Neural progenitor cell (in vitro differentiated cells): ENCODE measurements around the gene TMEM248. TPM values are rescaled to one million over a fixed set of nuclear protein-coding genes. Genes with fewer than 3 reads are reported as not detected.
"Not testable (repeated sequence)": the region's sequence is repeated elsewhere in the genome, so short reads cannot be mapped to it uniquely, and the experiment has no call there.

Experiments used
- DNase-seq: peaks from one replicate; pipeline ENCODE4 v3.0.0-alpha.2; 2016; ENCODE audit warnings: low spot score
- H2AFZ ChIP-seq: fragments of 200-600 bp; sonication (generic); replicated peaks from 2 replicates; pipeline ENCODE4 v1.6.1; 2016; ENCODE audit warnings: antibody characterized with exemption
- H3F3A ChIP-seq: fragments of 200-600 bp; sonication (generic); 2 replicates; pipeline ENCODE4 v1.6.1; 2016; ENCODE audit warnings: antibody characterized with exemption, low read depth
- H3K27ac ChIP-seq: fragments of 200-600 bp; sonication (generic); 2 replicates; pipeline ENCODE4 v1.5.1; 2016; ENCODE audit warnings: mild to moderate bottlenecking
- H3K27me3 ChIP-seq: fragments of 200-600 bp; sonication (generic); 2 replicates; pipeline ENCODE4 v1.6.1; 2016; ENCODE audit warnings: mild to moderate bottlenecking, moderate library complexity
- H3K36me3 ChIP-seq: fragments of 200-600 bp; sonication (generic); 2 replicates; pipeline ENCODE4 v1.5.1; 2016
- H3K4me1 ChIP-seq: fragments of 200-600 bp; sonication (generic); 2 replicates; pipeline ENCODE4 v1.6.1; 2016; ENCODE audit warnings: mixed run types
- H3K4me2 ChIP-seq: fragments of 200-600 bp; sonication (generic); 2 replicates; pipeline ENCODE4 v1.6.1; 2016
- H3K4me3 ChIP-seq: fragments of 200-600 bp; sonication (generic); 2 replicates; pipeline ENCODE4 v1.5.1; 2016
- H3K79me2 ChIP-seq: fragments of 200-600 bp; sonication (generic); 2 replicates; pipeline ENCODE4 v1.6.1; 2016; ENCODE audit warnings: low read depth
- H3K9ac ChIP-seq: fragments of 200-600 bp; sonication (generic); 2 replicates; pipeline ENCODE4 v1.6.1; 2016
- H3K9me3 ChIP-seq: fragments of 200-600 bp; sonication (generic); 2 replicates; pipeline ENCODE4 v1.5.1; 2016; ENCODE audit warnings: low read depth
- H4K20me1 ChIP-seq: fragments of 200-600 bp; sonication (generic); 2 replicates; pipeline ENCODE4 v1.6.1; 2016; ENCODE audit warnings: low read depth
- H3K27ac Mint-ChIP-seq: 3 replicates; pipeline ENCODE4 v1.8.0; 2021; ENCODE audit warnings: mixed read lengths
- H3K27me3 Mint-ChIP-seq: 2 replicates; pipeline ENCODE4 v1.8.0; 2022; ENCODE audit warnings: low read depth, mild to moderate bottlenecking, inconsistent platforms, moderate library complexity, mixed read lengths; ENCODE audit not compliant: insufficient read depth
- H3K36me3 Mint-ChIP-seq: 3 replicates; pipeline ENCODE4 v1.8.0; 2021; ENCODE audit warnings: mixed read lengths
- H3K4me1 Mint-ChIP-seq: 3 replicates; pipeline ENCODE4 v1.8.0; 2021; ENCODE audit warnings: mixed read lengths
- H3K4me3 Mint-ChIP-seq: 3 replicates; pipeline ENCODE4 v1.8.0; 2021; ENCODE audit warnings: mild to moderate bottlenecking, moderate library complexity, mixed read lengths
- H3K9me3 Mint-ChIP-seq: 3 replicates; pipeline ENCODE4 v1.8.0; 2020; ENCODE audit warnings: mixed read lengths
- CTCF ChIP-seq: fragments of 200-600 bp; sonication (generic); IDR thresholded peaks from 2 replicates; pipeline ENCODE4 v1.5.1; 2017; ENCODE audit warnings: antibody characterized with exemption, mild to moderate bottlenecking
- EZH2 ChIP-seq: fragments of 200-600 bp; sonication (generic); IDR thresholded peaks from 2 replicates; pipeline ENCODE4 v1.6.1; 2017; ENCODE audit warnings: antibody characterized with exemption, mild to moderate bottlenecking, moderate library complexity
- EZH2phosphoT487 ChIP-seq: fragments of 200-600 bp; sonication (generic); IDR thresholded peaks from 2 replicates; pipeline ENCODE4 v1.6.1; 2017; ENCODE audit warnings: antibody characterized with exemption
- total RNA-seq: library from RNA; depleted of rRNA; stranded (reverse); fragments of >200 nt; gene quantifications from 2 replicates; pipeline ENCODE4 v1.2.3, GENCODE V29; 2015; ENCODE audit warnings: low replicate concordance

TMEM248 gene
- total RNA-seq, 1 donor from 2014 or later = 59.9 TPM

- H3F3A ChIP-seq = no peaks in the 10 kb centered on the region
- no peak overlapping the region for H3K27ac ChIP-seq
- no peak overlapping the region for H3K4me2 ChIP-seq
- no peak for TF ChIP-seq EZH2phosphoT487
- TF ChIP-seq CTCF = no peak
- no peak for TF ChIP-seq EZH2
- H3K36me3 ChIP-seq = no peaks in the 10 kb centered on the region
- no peak overlapping the region for H3K4me3 Mint-ChIP-seq
- H3K27me3 ChIP-seq = no peaks in the 10 kb centered on the region
- DNase-seq = no peak
- H3K27ac Mint-ChIP-seq = no peak overlapping the region
- H3K9me3 ChIP-seq = no peaks in the 10 kb centered on the region
- no peak overlapping the region for H3K4me3 ChIP-seq
- no peaks in the 10 kb centered on the region for H4K20me1 ChIP-seq
- H3K9ac ChIP-seq = no peak overlapping the region
- H3K4me1 Mint-ChIP-seq = peaks cover 9% of the 10 kb centered on the region
- no peaks in the 10 kb centered on the region for H3K4me1 ChIP-seq
- no peak overlapping the region for H2AFZ ChIP-seq
- H3K36me3 Mint-ChIP-seq = no peaks in the 10 kb centered on the region
- H3K9me3 Mint-ChIP-seq = peaks cover 3% of the 10 kb centered on the region
- H3K79me2 ChIP-seq = no peaks in the 10 kb centered on the region
- H3K27me3 Mint-ChIP-seq = peaks cover 22% of the 10 kb centered on the region
These were observed 8.8 kb upstream of the TMEM248 start for GRCh38 chr7:66912195-66912594.

- peak; percentile 40 for DNase-seq
- Mint-ChIP-seq H3K36me3 (no peaks in the 10 kb centered on the region), H3K27me3 (peaks cover 25% of the 10 kb centered on the region), H3K27ac (no peak overlapping the region), H3K4me1 (peaks cover 9% of the 10 kb centered on the region), H3K4me3 (no peak overlapping the region), H3K9me3 (peaks cover 3% of the 10 kb centered on the region)
- Histone ChIP-seq H3K4me2 (no peak overlapping the region), H3K4me1 (no peaks in the 10 kb centered on the region), H3K4me3 (no peak overlapping the region), H3K9me3 (no peaks in the 10 kb centered on the region), H3K27me3 (no peaks in the 10 kb centered on the region), H4K20me1 (no peaks in the 10 kb centered on the region), H3K36me3 (no peaks in the 10 kb centered on the region), H3F3A (no peaks in the 10 kb centered on the region), H3K27ac (no peak overlapping the region), H3K9ac (no peak overlapping the region), H3K79me2 (no peaks in the 10 kb centered on the region), H2AFZ (no peak overlapping the region)
- no peak for TF ChIP-seq EZH2
- TF ChIP-seq EZH2phosphoT487 = no peak
- no peak for TF ChIP-seq CTCF
These were observed 7.6 kb upstream of the TMEM248 start for GRCh38 chr7:66913118-66914037.

GRCh38 chr7:66917904-66918303 is 3.1 kb upstream of the TMEM248 start:
- not testable (repeated sequence) for H3K4me3 Mint-ChIP-seq, H3K36me3 ChIP-seq, H2AFZ ChIP-seq, H3K4me3 ChIP-seq, H3K36me3 Mint-ChIP-seq, DNase-seq, H3K27ac Mint-ChIP-seq, H3K9me3 Mint-ChIP-seq, H3K27ac ChIP-seq, H3K4me2 ChIP-seq, H3K9ac ChIP-seq, H3K9me3 ChIP-seq, H3K4me1 ChIP-seq, H3K27me3 ChIP-seq
- H3K79me2 ChIP-seq = peaks cover 28% of the 10 kb centered on the region
- peaks cover 12% of the 10 kb centered on the region for H4K20me1 ChIP-seq
- peaks cover 21% of the 10 kb centered on the region for H3K4me1 Mint-ChIP-seq
- H3K27me3 Mint-ChIP-seq = peaks cover 15% of the 10 kb centered on the region
- peaks cover 11% of the 10 kb centered on the region for H3F3A ChIP-seq

- H3K4me3 ChIP-seq = no peak overlapping the region
- peaks cover 19% of the 10 kb centered on the region for H4K20me1 ChIP-seq
- no peak overlapping the region for H3K27ac Mint-ChIP-seq
- H3K36me3 ChIP-seq = no peaks in the 10 kb centered on the region
- H3K27me3 Mint-ChIP-seq = peaks cover 12% of the 10 kb centered on the region
- H2AFZ ChIP-seq = no peak overlapping the region
- peaks cover 42% of the 10 kb centered on the region for H3K79me2 ChIP-seq
- peaks cover 11% of the 10 kb centered on the region for H3F3A ChIP-seq
- no peaks in the 10 kb centered on the region for H3K27me3 ChIP-seq
- peaks cover 3% of the 10 kb centered on the region for H3K9me3 Mint-ChIP-seq
- H3K9ac ChIP-seq = no peak overlapping the region
- H3K4me3 Mint-ChIP-seq = peak overlapping the region; percentile 28
- TF ChIP-seq EZH2phosphoT487 (no peak), EZH2 (no peak), CTCF (no peak)
- H3K36me3 Mint-ChIP-seq = peaks cover 2% of the 10 kb centered on the region
- H3K9me3 ChIP-seq = no peaks in the 10 kb centered on the region
- H3K4me1 Mint-ChIP-seq = peaks cover 16% of the 10 kb centered on the region
- no peak for DNase-seq
- peaks cover 6% of the 10 kb centered on the region for H3K4me1 ChIP-seq
- H3K27ac ChIP-seq = no peak overlapping the region
- H3K4me2 ChIP-seq = no peak overlapping the region
These were observed 1.7 kb upstream of the TMEM248 start for GRCh38 chr7:66919304-66919703.
